GM12801 (cell line): Measurements from ENCODE around the gene TMBIM4.

Experiments
- TF ChIP-seq, protein P1 (sequence below): IDR thresholded peaks from one replicate; pipeline ENCODE4 v1.5.1; 2011; ENCODE audit warnings: control low read depth; ENCODE audit not compliant: insufficient read length; ENCODE audit errors: extremely low read depth

The TMBIM4 gene

DNA sequence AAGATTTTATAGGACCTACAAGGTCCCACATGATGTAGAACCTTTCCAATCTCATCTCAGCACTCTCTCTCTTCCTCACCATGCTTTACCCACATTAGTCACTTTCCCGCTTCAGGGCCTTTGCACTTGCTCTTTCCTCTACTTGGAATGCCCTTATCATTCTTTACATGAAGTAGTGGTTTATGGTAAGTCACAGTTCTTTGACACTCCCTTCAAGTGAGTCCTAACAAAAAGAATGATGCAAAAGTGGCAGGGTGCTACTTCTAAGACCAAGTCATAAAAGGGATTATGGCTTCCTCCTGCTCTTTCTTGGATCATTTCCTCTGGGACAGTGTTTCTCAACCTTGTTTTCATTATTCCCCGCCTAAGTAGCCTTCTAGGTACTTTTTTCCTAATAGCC is 13.1 kb downstream of the TMBIM4 start:
- TF ChIP-seq, protein P1, sequence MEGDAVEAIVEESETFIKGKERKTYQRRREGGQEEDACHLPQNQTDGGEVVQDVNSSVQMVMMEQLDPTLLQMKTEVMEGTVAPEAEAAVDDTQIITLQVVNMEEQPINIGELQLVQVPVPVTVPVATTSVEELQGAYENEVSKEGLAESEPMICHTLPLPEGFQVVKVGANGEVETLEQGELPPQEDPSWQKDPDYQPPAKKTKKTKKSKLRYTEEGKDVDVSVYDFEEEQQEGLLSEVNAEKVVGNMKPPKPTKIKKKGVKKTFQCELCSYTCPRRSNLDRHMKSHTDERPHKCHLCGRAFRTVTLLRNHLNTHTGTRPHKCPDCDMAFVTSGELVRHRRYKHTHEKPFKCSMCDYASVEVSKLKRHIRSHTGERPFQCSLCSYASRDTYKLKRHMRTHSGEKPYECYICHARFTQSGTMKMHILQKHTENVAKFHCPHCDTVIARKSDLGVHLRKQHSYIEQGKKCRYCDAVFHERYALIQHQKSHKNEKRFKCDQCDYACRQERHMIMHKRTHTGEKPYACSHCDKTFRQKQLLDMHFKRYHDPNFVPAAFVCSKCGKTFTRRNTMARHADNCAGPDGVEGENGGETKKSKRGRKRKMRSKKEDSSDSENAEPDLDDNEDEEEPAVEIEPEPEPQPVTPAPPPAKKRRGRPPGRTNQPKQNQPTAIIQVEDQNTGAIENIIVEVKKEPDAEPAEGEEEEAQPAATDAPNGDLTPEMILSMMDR, result no peak

DNA sequence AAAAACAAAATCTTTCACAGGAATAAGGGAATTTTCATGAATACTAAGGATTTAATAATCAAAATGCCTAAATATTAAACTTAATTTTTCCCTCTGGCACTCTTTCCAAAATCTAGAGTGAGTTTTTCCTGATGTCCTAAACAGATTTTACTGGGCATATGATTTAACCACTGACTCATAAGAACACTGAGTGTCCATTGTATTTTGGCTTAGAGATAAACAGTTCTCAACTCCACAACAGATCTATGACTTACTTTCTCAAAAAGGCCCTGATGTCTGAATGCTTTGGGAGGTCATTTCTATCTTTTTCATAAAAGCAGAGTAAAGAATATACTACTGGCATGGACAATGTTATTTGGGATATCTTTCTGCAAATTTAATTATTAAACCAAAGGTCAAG is 15.0 kb downstream of the TMBIM4 start:
- TF ChIP-seq, protein P1, result no peak

DNA sequence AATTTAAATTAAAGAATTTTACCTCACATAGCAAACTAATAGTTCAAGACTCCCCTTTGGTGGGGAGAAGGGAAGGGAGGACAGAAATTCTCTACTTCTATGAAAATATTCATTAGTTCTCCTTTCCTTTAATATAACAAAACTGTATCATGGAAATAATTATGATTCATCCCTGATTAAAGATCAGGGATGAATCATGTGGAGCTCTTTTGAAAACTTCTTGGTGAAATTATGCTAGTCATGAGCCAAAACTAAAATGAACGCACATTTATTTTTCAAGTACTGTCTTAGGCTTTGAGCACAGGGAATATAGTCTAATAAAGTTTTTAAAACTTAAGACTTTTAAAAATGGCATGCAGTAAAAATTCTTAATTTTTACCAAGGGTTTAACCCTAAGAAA is 17.1 kb downstream of the TMBIM4 start:
- TF ChIP-seq, protein P1, result no peak

DNA sequence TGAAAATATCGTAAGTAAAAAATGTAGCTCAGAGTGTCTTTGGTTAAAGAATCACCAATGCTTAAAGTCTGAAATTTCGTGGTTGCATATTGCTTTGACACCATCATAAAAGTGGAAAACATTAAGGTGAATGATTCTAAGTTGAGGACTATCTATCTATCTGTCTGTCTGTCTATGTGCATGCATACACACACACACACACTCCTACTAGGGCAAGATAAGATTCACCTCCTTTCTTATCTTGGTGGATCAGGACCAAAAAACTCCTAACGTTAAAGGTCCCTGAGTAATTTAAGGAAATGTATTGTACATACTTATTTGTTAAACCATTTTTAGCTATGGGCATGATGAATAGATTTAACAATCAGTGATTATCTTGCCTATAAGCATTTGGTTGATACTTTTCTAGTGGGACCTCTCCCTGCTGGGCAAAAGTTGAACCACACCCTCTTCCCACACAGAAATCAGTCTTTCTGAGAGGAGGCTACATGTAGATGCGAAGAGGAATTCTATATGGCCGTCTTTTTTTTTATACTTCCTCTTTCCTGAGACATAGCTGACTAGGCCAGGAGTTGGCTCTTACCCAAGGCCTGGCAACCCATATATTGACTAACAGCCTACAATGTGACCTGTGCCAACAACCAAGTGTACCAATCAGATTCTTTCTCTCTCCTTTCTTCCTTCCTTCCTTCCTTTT is 19.9 kb downstream of the TMBIM4 start:
- TF ChIP-seq, protein P1, result no peak

DNA sequence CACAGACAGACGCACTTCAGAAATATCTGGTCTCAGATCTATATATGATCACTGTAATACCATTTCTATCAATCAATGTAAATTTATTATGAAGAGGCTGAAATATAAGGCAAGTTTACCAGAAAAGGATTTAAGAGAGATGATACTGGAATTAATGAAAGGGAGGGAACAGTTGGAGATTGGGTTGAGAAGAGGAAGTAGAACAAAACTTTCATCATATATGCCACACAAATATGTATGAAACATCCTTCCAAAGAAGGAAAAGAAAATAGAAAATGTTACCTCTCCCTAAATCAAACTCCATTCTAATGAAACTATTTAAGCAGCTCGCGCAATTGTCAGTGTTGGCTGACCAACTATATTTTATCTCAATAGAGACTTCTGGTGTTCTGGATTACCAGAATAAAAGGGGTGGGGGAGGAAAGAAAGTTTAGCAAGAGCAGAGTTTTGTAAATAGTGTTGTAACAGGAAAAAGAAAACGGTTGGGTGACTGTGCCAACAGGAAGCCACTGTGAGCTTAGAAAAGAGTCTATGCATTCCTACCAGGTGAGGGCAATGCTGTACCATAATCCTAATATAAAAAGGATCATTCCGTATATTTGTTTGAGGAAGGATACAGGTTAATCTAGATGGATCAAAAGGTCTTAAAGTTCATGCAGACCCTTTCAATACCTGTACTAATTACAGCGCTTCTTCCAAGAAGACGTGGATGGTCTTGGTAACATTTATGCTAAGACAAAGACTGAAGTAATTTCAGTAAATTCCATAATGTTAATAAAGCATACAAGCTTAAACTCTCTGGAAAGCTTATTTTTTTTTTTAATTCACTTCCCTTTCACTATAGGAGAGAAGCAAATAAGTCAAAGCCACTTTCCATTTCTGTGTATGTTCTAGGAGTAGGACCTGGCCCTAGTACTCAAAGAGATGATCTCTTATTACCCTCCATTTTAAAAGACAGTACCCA is 24.7 kb downstream of the TMBIM4 start:
- TF ChIP-seq, protein P1, result no peak

DNA sequence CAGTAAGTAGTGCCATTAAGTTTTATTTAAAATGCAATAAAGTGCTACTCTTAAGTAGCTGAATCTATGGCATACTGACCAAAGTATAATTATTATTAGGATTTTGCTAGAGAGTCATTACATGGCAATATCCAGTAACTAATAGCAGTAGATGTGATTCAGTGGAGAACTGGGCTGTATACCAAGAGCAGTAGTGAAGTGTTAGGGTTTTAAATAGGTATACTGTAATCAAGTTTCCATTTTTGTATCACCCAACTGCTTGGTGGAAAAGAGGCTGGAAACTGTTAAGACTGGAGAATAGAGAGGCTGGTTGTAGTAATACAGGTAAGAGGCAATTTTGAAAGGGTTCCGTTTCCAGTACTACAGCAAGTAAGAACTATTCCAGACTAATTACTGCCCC is 25.9 kb downstream of the TMBIM4 start:
- TF ChIP-seq, protein P1, result no peak

DNA sequence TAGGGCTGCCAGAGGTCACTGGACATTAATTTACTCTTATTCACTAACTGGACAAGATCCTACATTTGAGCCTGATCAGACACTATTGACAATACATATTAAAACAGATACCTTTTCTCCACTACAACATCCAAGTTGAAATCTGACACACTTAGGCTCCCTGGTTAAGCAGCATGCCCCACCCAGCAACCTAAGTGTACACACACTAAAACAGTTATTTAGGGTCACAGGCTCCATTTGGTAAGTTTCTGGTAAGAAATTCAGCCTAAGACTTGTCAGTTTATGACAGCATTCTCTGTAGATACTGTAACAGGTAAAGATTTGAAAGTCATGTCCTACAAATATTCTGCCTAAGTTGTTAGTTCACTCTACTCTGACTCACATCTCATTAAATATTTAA is 27.0 kb downstream of the TMBIM4 start:
- TF ChIP-seq, protein P1, result no peak
